ENCODE results near the gene MYO1F. TPM values are rescaled to one million over a fixed set of nuclear protein-coding genes. Genes with fewer than 3 reads are reported as not detected.
A peak's percentile ranks its signal among the peaks of the same experiment; 100 is the strongest.

Gene MYO1F
- total and polyA plus RNA-seq, 2 of the 13 experiments (the other 11 are each of a cell fraction or from before 2014, with no cell fraction given) = 0.09 to 0.13 TPM

DNA sequence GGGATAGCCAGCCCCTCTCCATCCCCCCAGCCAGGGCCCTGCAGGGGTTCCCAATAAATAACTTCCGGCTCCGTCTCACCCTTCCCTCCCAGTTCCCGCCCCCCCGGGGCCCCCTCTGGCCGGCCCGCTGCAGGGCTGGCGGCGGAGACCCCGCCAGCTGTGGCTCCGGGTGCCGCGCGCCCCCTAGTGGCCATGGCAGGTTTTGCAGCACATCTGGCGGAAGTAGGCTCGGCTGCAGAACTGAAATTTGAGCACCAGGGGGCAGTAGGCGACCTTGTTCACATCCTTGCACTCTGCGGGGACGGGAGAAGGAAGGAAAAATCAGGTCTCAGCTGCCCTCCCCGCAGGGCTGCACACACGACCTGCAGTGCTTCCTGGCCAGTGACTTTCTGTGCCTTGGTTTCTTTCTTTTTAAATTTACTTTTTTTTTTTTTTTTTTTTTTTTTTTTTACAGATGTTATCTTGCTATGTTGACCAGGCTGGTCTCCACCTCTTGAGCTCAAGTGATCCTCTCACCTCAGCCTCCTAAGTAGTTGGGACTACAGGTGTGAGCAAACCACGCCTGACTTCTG, 3.6 kb upstream of the MYO1F start (continued):
- TF ChIP-seq, protein P1, sequence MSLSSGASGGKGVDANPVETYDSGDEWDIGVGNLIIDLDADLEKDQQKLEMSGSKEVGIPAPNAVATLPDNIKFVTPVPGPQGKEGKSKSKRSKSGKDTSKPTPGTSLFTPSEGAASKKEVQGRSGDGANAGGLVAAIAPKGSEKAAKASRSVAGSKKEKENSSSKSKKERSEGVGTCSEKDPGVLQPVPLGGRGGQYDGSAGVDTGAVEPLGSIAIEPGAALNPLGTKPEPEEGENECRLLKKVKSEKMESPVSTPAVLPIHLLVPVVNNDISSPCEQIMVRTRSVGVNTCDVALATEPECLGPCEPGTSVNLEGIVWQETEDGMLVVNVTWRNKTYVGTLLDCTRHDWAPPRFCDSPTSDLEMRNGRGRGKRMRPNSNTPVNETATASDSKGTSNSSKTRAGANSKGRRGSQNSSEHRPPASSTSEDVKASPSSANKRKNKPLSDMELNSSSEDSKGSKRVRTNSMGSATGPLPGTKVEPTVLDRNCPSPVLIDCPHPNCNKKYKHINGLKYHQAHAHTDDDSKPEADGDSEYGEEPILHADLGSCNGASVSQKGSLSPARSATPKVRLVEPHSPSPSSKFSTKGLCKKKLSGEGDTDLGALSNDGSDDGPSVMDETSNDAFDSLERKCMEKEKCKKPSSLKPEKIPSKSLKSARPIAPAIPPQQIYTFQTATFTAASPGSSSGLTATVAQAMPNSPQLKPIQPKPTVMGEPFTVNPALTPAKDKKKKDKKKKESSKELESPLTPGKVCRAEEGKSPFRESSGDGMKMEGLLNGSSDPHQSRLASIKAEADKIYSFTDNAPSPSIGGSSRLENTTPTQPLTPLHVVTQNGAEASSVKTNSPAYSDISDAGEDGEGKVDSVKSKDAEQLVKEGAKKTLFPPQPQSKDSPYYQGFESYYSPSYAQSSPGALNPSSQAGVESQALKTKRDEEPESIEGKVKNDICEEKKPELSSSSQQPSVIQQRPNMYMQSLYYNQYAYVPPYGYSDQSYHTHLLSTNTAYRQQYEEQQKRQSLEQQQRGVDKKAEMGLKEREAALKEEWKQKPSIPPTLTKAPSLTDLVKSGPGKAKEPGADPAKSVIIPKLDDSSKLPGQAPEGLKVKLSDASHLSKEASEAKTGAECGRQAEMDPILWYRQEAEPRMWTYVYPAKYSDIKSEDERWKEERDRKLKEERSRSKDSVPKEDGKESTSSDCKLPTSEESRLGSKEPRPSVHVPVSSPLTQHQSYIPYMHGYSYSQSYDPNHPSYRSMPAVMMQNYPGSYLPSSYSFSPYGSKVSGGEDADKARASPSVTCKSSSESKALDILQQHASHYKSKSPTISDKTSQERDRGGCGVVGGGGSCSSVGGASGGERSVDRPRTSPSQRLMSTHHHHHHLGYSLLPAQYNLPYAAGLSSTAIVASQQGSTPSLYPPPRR (CRISPR knock-in tag; IDR thresholded peaks at IDR 0.05; ENCODE audit: borderline replicate concordance) = no peak
- TF ChIP-seq ZNF292 (CRISPR knock-in tag; IDR thresholded peaks at IDR 0.05; ENCODE audit: borderline replicate concordance, low read depth) (no peak), SRSF9 (IDR thresholded peaks at IDR 0.05; ENCODE audit: borderline replicate concordance, insufficient read depth, low read depth, low read length, poor library complexity, severe bottlenecking) (no peak), RBFOX2 (IDR thresholded peaks at IDR 0.05; ENCODE audit: low read depth, low read length) (no peak), RFX1 (IDR thresholded peaks at IDR 0.05) (no peak), RORA (CRISPR knock-in tag; IDR thresholded peaks at IDR 0.05) (no peak), TMF1 (CRISPR knock-in tag; IDR thresholded peaks at IDR 0.05; ENCODE audit: low read depth) (no peak), SSRP1 (CRISPR knock-in tag; IDR thresholded peaks at IDR 0.05) (no peak), IRF2 (CRISPR knock-in tag; IDR thresholded peaks at IDR 0.05) (0 out of 2 replicates have a peak, but pooled peaks have one; percentile 33)
- TF ChIP-seq, protein P2, sequence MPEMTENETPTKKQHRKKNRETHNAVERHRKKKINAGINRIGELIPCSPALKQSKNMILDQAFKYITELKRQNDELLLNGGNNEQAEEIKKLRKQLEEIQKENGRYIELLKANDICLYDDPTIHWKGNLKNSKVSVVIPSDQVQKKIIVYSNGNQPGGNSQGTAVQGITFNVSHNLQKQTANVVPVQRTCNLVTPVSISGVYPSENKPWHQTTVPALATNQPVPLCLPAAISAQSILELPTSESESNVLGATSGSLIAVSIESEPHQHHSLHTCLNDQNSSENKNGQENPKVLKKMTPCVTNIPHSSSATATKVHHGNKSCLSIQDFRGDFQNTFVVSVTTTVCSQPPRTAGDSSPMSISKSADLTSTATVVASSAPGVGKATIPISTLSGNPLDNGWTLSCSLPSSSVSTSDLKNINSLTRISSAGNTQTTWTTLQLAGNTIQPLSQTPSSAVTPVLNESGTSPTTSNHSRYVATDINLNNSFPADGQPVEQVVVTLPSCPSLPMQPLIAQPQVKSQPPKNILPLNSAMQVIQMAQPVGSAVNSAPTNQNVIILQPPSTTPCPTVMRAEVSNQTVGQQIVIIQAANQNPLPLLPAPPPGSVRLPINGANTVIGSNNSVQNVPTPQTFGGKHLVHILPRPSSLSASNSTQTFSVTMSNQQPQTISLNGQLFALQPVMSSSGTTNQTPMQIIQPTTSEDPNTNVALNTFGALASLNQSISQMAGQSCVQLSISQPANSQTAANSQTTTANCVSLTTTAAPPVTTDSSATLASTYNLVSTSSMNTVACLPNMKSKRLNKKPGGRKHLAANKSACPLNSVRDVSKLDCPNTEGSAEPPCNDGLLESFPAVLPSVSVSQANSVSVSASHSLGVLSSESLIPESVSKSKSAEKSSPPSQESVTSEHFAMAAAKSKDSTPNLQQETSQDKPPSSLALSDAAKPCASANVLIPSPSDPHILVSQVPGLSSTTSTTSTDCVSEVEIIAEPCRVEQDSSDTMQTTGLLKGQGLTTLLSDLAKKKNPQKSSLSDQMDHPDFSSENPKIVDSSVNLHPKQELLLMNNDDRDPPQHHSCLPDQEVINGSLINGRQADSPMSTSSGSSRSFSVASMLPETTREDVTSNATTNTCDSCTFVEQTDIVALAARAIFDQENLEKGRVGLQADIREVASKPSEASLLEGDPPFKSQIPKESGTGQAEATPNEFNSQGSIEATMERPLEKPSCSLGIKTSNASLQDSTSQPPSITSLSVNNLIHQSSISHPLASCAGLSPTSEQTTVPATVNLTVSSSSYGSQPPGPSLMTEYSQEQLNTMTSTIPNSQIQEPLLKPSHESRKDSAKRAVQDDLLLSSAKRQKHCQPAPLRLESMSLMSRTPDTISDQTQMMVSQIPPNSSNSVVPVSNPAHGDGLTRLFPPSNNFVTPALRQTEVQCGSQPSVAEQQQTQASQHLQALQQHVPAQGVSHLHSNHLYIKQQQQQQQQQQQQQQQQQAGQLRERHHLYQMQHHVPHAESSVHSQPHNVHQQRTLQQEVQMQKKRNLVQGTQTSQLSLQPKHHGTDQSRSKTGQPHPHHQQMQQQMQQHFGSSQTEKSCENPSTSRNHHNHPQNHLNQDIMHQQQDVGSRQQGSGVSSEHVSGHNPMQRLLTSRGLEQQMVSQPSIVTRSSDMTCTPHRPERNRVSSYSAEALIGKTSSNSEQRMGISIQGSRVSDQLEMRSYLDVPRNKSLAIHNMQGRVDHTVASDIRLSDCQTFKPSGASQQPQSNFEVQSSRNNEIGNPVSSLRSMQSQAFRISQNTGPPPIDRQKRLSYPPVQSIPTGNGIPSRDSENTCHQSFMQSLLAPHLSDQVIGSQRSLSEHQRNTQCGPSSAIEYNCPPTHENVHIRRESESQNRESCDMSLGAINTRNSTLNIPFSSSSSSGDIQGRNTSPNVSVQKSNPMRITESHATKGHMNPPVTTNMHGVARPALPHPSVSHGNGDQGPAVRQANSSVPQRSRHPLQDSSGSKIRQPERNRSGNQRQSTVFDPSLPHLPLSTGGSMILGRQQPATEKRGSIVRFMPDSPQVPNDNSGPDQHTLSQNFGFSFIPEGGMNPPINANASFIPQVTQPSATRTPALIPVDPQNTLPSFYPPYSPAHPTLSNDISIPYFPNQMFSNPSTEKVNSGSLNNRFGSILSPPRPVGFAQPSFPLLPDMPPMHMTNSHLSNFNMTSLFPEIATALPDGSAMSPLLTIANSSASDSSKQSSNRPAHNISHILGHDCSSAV (CRISPR knock-in tag; IDR thresholded peaks at IDR 0.05; ENCODE audit: borderline replicate concordance) = no peak
- TF ChIP-seq, protein P3, sequence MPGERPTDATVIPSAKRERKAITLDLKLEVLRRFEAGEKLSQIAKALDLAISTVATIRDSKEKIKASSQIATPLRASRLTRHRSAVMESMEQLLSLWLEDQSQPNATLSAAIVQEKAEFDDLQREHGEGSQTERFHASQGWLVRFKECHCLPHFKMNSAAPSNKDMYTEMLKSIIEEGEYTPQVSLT (CRISPR knock-in tag; IDR thresholded peaks at IDR 0.05; ENCODE audit: borderline replicate concordance, low read depth) = no peak
- TF ChIP-seq, protein P4, sequence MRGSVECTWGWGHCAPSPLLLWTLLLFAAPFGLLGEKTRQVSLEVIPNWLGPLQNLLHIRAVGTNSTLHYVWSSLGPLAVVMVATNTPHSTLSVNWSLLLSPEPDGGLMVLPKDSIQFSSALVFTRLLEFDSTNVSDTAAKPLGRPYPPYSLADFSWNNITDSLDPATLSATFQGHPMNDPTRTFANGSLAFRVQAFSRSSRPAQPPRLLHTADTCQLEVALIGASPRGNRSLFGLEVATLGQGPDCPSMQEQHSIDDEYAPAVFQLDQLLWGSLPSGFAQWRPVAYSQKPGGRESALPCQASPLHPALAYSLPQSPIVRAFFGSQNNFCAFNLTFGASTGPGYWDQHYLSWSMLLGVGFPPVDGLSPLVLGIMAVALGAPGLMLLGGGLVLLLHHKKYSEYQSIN (CRISPR knock-in tag; IDR thresholded peaks at IDR 0.05; ENCODE audit: borderline replicate concordance) = no peak

Measured in HepG2 (cell line).